Heart right ventricle (tissue), 16 donors: ENCODE measurements around the gene BATF3. TPM values are rescaled to one million over a fixed set of nuclear protein-coding genes. Genes with fewer than 3 reads are reported as not detected.
A peak's percentile ranks its signal among the peaks of the same experiment; 100 is the strongest.

Experiments used
- ATAC-seq, 8 donors: fragments of 200-7000 bp; cut with Tn5 transposase; one replicate each; pipeline ENCODE4 v1.9.1; 2020; ENCODE audit warnings: mild to moderate bottlenecking in 8 of 8, moderate library complexity in 8 of 8, moderate number of reproducible peaks in 1 of 8
- DNase-seq, 2 donors: peaks; one replicate each; pipeline ENCODE4 v3.0.0-alpha.2; 2020
- H3K27ac ChIP-seq, 10 donors: fragments of 200-600 bp; sonication (generic) in 2 of 10; one replicate each; pipeline versions ENCODE4 v1.5.0 to v1.8.0; 2020 to 2022; ENCODE audit warnings: mild to moderate bottlenecking in 3 of 10
- H3K27me3 ChIP-seq, 7 donors: fragments of 200-600 bp; one replicate each; pipeline ENCODE4 v1.8.0; 2021 to 2022; ENCODE audit warnings: mild to moderate bottlenecking in 2 of 7
- H3K36me3 ChIP-seq, 9 donors: fragments of 200-600 bp; sonication (generic) in 1 of 9; one replicate each; pipeline versions ENCODE4 v1.5.0 to v1.8.0; 2020 to 2022; ENCODE audit warnings: mild to moderate bottlenecking in 2 of 9
- H3K4me1 ChIP-seq, 9 donors: fragments of 200-600 bp; sonication (generic) in 1 of 9; one replicate each; pipeline versions ENCODE4 v1.5.0 to v1.8.0; 2020 to 2022; ENCODE audit warnings: mild to moderate bottlenecking in 4 of 9
- H3K4me3 ChIP-seq, 10 donors: fragments of 200-600 bp; sonication (generic) in 2 of 10; one replicate each; pipeline versions ENCODE4 v1.5.0 to v1.8.0; 2020 to 2022; ENCODE audit warnings: mild to moderate bottlenecking in 7 of 10, moderate library complexity in 2 of 10
- H3K9me3 ChIP-seq, 11 donors: fragments of 200-600 bp in 10 of 11; sonication (generic) in 2 of 11; one replicate each; pipeline versions ENCODE4 v1.5.0 to v1.8.0; 2013 to 2022; ENCODE audit warnings: mild to moderate bottlenecking in 2 of 11, control low read depth in 1 of 11, moderate library complexity in 1 of 11
- WGBS, 2 donors: extraction: QIAGEN DNeasy Blood & Tissue Kit; methylation state at CpG; one replicate each; pipeline ENCODE4 v1.1.7; 2013; ENCODE audit warnings: inconsistent platforms in 1 of 2; 5-methylcytosine and 5-hydroxymethylcytosine counted together
- intact Hi-C, 10 donors: fragments of 100-400 bp; cut with DNase I; formaldehyde crosslinking; loops; one replicate each; pipeline versions ENCODE4 v1.11.1 to v1.14.2; 2022
- long read RNA-seq, 3 donors: library from polyadenylated mRNA; unstranded; transcript quantifications; one replicate each; pipeline ENCODE4 v2.0.0, GENCODE V29; 2020 to 2021
- polyA plus RNA-seq, 2 donors: library from polyadenylated mRNA; stranded (reverse); fragments of 200-250 nt; gene quantifications; one replicate each; pipeline ENCODE4 v1.2.3, GENCODE V29; 2013
- total RNA-seq, 10 donors: library from RNA; stranded (reverse); fragmentation: NEBNext Ultra II Directional in 3 of 10; extraction: Animal tissue kit (Norgen Biotek cat#: 25700) in 3 of 10; gene quantifications; one replicate each; pipeline versions ENCODE4 v1.2.1 to v1.2.4, GENCODE V29; 2021 to 2023
- TF ChIP-seq, protein P1 (sequence below), 9 donors: fragments of 200-600 bp; sonication (generic) in 2 of 9; IDR thresholded peaks; one replicate each; pipeline versions ENCODE4 v1.5.0 to v1.8.0; 2021 to 2022; ENCODE audit warnings: antibody characterized with exemption in 9 of 9, mild to moderate bottlenecking in 5 of 9, moderate library complexity in 1 of 9
- donor health status: Arrhythmogenic right ventricular cardiomyopathy.
- donor health status: ischemic (EF 13 %, LVEDD 7.1; RV severe dilation, severe dysfunction).
- donor health status: healthy with polysubstance abuse.
- donor health status: DM: no; HTN: yes; CAD: no.
- donor health status: DM: no; HTN: no; CAD: no.
- donor health status: ischemic (EF 25% LVEDD 6.9; RV normal size, moderate dysfunction).
- donor health status: ischemic (EF 25% LVEDD 5.7; RV mildly dilated, moderate dysfunction).
- donor health status: healthy.
- donor health status: DM: yes; HTN: yes; CAD: no.
- donor health status: Ischemic cardiomyopathy.
- donor health status: ischemic (EF 35%, LVEDD 5.7; RV mildly dilated, moderate dysfunction).
- donor health status: nonischemic (EF 11% LVEDD 7.7; RV severe dilation, severe dysfunction).
- donor health status: DM: yes; HTN: yes; CAD: no.
- donor health status: PGD.
- donor health status: ischemic (EF 29% LVEDD 5.4; RV normal size, mild dysfunction).
- donor health status: nonischemic (EF 23%, LVEDD 6.1; RV moderate dilation, normal function).

Gene BATF3, protein sequence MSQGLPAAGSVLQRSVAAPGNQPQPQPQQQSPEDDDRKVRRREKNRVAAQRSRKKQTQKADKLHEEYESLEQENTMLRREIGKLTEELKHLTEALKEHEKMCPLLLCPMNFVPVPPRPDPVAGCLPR
- total RNA-seq (1 to 10 TPM in 6 of 10 donors, under 1 TPM in 4; 0.28 to 7.0 (median 1.0) TPM), polyA plus RNA-seq (1 to 10 TPM; 1.6 to 2.2 TPM)
- long read RNA-seq, donor 1 = 0 reads
- long read RNA-seq, donor 2 = 0 reads
- long read RNA-seq, donor 3 = 0 reads

DNA sequence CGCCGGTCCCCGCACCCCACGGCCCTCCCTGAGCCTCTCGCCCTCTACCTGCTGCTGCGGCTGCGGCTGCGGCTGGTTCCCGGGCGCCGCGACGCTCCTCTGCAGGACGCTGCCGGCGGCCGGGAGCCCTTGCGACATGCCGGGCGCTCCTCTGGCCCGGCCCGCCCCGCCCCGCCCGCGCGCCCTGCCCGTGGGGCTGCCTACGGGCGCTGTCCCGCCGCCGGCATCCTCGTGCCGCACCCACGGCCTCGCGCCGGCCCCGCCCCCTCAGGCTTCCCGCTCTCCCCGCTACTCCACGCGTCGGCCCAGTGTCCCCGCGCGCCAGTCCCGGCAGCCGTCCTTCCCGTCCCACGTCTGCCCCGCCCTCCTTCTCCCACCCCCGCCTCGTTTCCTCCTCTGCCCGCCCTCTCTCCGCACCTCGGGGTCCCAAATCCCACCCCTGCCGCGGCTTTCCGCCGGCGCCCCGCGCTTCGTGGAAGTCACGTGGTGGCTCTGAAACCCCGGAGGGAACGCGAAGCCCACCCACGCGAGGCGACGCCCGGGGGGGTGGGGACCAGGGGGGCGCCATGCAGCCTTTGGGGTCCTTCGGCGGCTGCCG, at the start of gene BATF3:
BATF3 (minus strand) TSS at position 216 of the 598 bp plus-strand sequence; CDS start at position 138, 78 bp downstream.
- DNase-seq = peak; percentile 60 to 72
- peak; percentile 66 to 85 (median 76) for ATAC-seq
- intact Hi-C loops = loop anchor here in 1 of 10 donors (2.0 kb wide), 1 partner anchor 31 kb away; no protein-coding TSS in a partner anchor
- Histone ChIP-seq H3K9me3 (no peaks in the 10 kb centered on the region), H3K4me1 (peaks cover 5 to 33% (median 24%) of the 10 kb centered on the region in 9 donors), H3K27ac (peak within 1 kb of the TSS in 9 of 10 donors; percentile 61 to 90 (median 80)), H3K27me3 (peaks cover 0 to 49% (median 9%) of the 10 kb centered on the region in 7 donors), H3K4me3 (peak within 1 kb of the TSS; percentile 50 to 72 (median 66)), H3K36me3 (no peaks in the 10 kb centered on the region)
- WGBS, 2 donors = 0 to 1% methylated on average over 55 to 79 of the region's 79 CpGs
- TF ChIP-seq, protein P1, sequence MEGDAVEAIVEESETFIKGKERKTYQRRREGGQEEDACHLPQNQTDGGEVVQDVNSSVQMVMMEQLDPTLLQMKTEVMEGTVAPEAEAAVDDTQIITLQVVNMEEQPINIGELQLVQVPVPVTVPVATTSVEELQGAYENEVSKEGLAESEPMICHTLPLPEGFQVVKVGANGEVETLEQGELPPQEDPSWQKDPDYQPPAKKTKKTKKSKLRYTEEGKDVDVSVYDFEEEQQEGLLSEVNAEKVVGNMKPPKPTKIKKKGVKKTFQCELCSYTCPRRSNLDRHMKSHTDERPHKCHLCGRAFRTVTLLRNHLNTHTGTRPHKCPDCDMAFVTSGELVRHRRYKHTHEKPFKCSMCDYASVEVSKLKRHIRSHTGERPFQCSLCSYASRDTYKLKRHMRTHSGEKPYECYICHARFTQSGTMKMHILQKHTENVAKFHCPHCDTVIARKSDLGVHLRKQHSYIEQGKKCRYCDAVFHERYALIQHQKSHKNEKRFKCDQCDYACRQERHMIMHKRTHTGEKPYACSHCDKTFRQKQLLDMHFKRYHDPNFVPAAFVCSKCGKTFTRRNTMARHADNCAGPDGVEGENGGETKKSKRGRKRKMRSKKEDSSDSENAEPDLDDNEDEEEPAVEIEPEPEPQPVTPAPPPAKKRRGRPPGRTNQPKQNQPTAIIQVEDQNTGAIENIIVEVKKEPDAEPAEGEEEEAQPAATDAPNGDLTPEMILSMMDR (IDR thresholded peaks at IDR 0.05) = no peak

DNA sequence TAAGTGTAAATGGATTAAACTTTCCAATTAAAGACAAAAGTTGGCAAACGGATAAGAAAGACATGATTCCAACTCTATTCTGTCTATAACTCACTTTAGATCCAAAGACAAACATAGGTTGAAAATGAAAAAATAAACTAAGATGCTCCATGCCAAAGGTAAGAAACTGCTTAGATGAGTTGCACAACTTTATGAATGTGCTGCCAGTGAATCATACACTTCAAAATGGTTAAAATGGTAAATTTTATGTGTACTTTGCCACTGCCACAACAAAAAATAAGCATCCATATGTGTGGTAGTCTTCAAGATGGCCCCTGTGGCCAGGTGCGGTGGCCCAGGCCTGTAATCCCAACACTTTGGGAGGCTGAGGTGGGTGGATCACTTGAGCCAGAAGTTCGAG, 46.9 kb upstream of the BATF3 start:
- Histone ChIP-seq H3K9me3 (peaks cover 0 to 2% (median 0%) of the 10 kb centered on the region in 11 donors), H3K27ac (no peak overlapping the region), H3K36me3 (peaks cover 0 to 3% (median 0%) of the 10 kb centered on the region in 9 donors), H3K4me3 (no peak overlapping the region), H3K27me3 (no peaks in the 10 kb centered on the region), H3K4me1 (peaks cover 0 to 20% (median 11%) of the 10 kb centered on the region in 9 donors)
- 98 to 99% methylated on average over 3 of the region's 3 CpGs for WGBS, 2 donors
- intact Hi-C loops = loop anchor here in 1 of 10 donors (5.0 kb wide), 1 partner anchor 36 kb away; no protein-coding TSS in a partner anchor
- ATAC-seq (no peak), DNase-seq (no peak)
- TF ChIP-seq, protein P1 (IDR thresholded peaks at IDR 0.05) = no peak

DNA sequence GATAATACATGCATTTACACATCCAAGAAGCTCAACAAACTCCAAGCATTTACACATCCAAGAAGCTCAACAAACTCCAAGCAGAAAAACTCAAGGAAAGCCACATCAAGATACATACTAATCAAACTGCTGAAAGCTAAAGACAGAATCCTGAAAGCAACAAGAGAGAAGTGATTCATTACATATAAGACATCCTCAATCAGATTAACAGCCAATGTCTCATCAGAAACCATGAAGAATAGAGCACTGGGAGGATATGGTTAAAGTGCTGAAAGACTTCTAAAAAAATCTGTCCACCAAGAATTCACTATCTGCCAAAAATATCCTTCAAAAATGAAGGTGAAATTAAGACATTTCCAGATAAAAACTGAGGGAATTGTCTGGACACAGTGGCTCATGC, 45.7 kb upstream of the BATF3 start:
- TF ChIP-seq, protein P1 (IDR thresholded peaks at IDR 0.05) = no peak
- no peaks in the 10 kb centered on the region for H3K27me3 ChIP-seq
- H3K9me3 ChIP-seq = peaks cover 0 to 5% (median 0%) of the 10 kb centered on the region in 11 donors
- ATAC-seq (no peak), DNase-seq (no peak)
- peaks cover 0 to 8% (median 0%) of the 10 kb centered on the region in 9 donors for H3K36me3 ChIP-seq
- intact Hi-C loops = loop anchor here in 1 of 10 donors (5.0 kb wide), 1 partner anchor 37 kb away; no protein-coding TSS in a partner anchor
- H3K27ac ChIP-seq = no peak overlapping the region
- peaks cover 0 to 10% (median 9%) of the 10 kb centered on the region in 9 donors for H3K4me1 ChIP-seq
- H3K4me3 ChIP-seq = no peak overlapping the region

DNA sequence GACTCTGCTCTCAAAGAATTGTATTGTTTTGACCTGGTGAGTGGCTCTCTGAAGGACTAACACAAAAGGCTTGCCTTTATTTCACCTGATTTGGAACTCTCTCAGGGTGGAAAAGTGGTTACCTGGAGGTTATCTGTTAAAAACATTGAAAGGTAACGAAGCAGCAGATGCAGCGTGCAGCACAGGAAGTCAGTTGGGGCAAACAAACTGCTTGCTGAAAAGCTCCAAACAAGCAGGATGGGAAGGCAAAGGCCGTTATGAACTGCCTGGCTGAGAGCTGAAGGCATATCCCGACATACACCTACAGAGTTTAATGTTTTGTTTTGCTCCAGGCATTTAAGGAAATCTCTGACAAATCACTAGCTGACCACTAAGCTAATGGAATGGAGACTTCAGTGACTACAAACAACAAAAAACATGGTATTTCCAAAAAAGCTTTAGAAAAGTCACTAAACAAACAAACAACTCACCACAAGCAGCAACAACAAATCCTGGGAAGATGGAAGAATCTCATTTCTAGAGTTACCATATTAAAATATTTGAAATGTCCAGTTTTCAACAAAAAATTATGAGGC, 44.3 kb upstream of the BATF3 start:
- Histone ChIP-seq H3K4me3 (no peak overlapping the region), H3K36me3 (peaks cover 0 to 8% (median 0%) of the 10 kb centered on the region in 9 donors), H3K4me1 (no peaks in the 10 kb centered on the region), H3K27me3 (no peaks in the 10 kb centered on the region), H3K27ac (no peak overlapping the region), H3K9me3 (peaks cover 0 to 5% (median 0%) of the 10 kb centered on the region in 11 donors)
- intact Hi-C loops = no loop called here
- ATAC-seq (no peak), DNase-seq (no peak)
- 87 to 88% methylated on average over 4 of the region's 4 CpGs for WGBS, 2 donors
- TF ChIP-seq, protein P1 (IDR thresholded peaks at IDR 0.05) = no peak
